Measurements from ENCODE around the gene POLR2L. TPM values are rescaled to one million over a fixed set of nuclear protein-coding genes. Genes with fewer than 3 reads are reported as not detected.

The POLR2L gene
- polyA plus RNA-seq, 1 of the 3 experiments (the other 2 are of a cell fraction): 540 TPM

- TF ChIP-seq TEAD4 (IDR thresholded peaks at IDR 0.05; ENCODE audit: borderline replicate concordance, insufficient read depth) (no peak), FOSL2 (IDR thresholded peaks at IDR 0.05; ENCODE audit: borderline replicate concordance, low read depth) (no peak), YY1 (IDR thresholded peaks at IDR 0.05; ENCODE audit: low read depth) (no peak), NRF1 (IDR thresholded peaks at IDR 0.05; ENCODE audit: low read depth, low read length) (no peak), FOXM1 (IDR thresholded peaks at IDR 0.05; ENCODE audit: low read depth) (no peak), JUND (IDR thresholded peaks at IDR 0.05) (no peak), SMC3 (IDR thresholded peaks at IDR 0.05; ENCODE audit: low read depth, low read length) (no peak), REST (IDR thresholded peaks at IDR 0.05; ENCODE audit: low read depth, low read length) (no peak)
- Histone ChIP-seq H3K79me2 (ENCODE audit: insufficient read depth) (no peaks in the 10 kb centered on the region), H3K9ac (no peak overlapping the region), H3F3A (replicated peaks; ENCODE audit: insufficient read depth) (peaks cover 3% of the 10 kb centered on the region), H3K4me2 (no peak overlapping the region), H3K9me2 (no peaks in the 10 kb centered on the region), H2AFZ (ENCODE audit: low read depth) (no peak overlapping the region), H3K4me3 (ENCODE audit: low read depth in 2 of 2, low read length in 1 of 2) (no peak overlapping the region), H3K27me3 (ENCODE audit: insufficient read depth) (no peaks in the 10 kb centered on the region), H3K27ac (ENCODE audit: low read depth in 2 of 2, low read length in 1 of 2) (no peak overlapping the region), H3K9me3 (no peaks in the 10 kb centered on the region), H4K20me1 (ENCODE audit: insufficient read depth) (peaks cover 7% of the 10 kb centered on the region; the same call in 1 of the 2 replicates), H3K4me1 (ENCODE audit: control insufficient read depth in 1 of 2, insufficient read depth in 2 of 2, low read depth in 1 of 2, low read length in 1 of 2) (peaks cover 0 to 2% of the 10 kb centered on the region in 2 experiments; a peak in 1 of 4 replicates), H3K36me3 (replicated peaks in 1 of 2; ENCODE audit: control insufficient read depth in 1 of 2, insufficient read depth in 2 of 2, low read length in 1 of 2) (peaks cover 0 to 3% of the 10 kb centered on the region in 2 experiments)
- no peak for DNase-seq
- ChIA-PET CTCF (interaction anchor here (0.7 to 2.5 kb wide), 3 partner anchors 22 to 27 kb away, joined by 3 to 8 read pairs (median 5); no protein-coding TSS in a partner anchor), POLR2A (interaction anchor here (1.4 kb wide), 1 partner anchor 12 kb away, joined by 4 read pairs; no protein-coding TSS in a partner anchor)
- WGBS (ENCODE audit: low lambda C conversion rate): 77% methylated on average over 8 of the region's 9 CpGs
Measured at GRCh38 chr11:871472-871871, 29.1 kb upstream of the POLR2L start.

GRCh38 chr11:870418-870817, 28.1 kb upstream of the POLR2L start:
- no peak overlapping the region for H3K4me3 ChIP-seq (ENCODE audit: low read depth in 2 of 2, low read length in 1 of 2)
- DNase-seq: no peak
- no peak overlapping the region for H3K4me2 ChIP-seq
- H3K9me2 ChIP-seq: no peaks in the 10 kb centered on the region
- ChIA-PET CTCF (interaction anchor here (0.7 to 1.2 kb wide), 4 partner anchors 11 to 27 kb away, joined by 3 read pairs; no protein-coding TSS in a partner anchor), POLR2A (interaction anchor here (1.4 kb wide), 1 partner anchor 11 kb away, joined by 4 read pairs; no protein-coding TSS in a partner anchor)
- no peaks in the 10 kb centered on the region for H3K79me2 ChIP-seq (ENCODE audit: insufficient read depth)
- no peaks in the 10 kb centered on the region for H3K9me3 ChIP-seq
- H3F3A ChIP-seq (replicated peaks; ENCODE audit: insufficient read depth): peaks cover 3% of the 10 kb centered on the region
- H3K9ac ChIP-seq: no peak overlapping the region
- H3K36me3 ChIP-seq (replicated peaks in 1 of 2; ENCODE audit: control insufficient read depth in 1 of 2, insufficient read depth in 2 of 2, low read length in 1 of 2): peaks cover 0 to 11% of the 10 kb centered on the region in 2 experiments
- TF ChIP-seq MEF2A (IDR thresholded peaks at IDR 0.05; ENCODE audit: borderline replicate concordance, low read depth) (no peak), EP300 (IDR thresholded peaks at IDR 0.05; ENCODE audit: borderline replicate concordance in 1 of 2, low read depth in 1 of 2, low read length in 1 of 2) (no peak), CTCF (IDR thresholded peaks at IDR 0.05) (no peak), CHD2 (IDR thresholded peaks at IDR 0.05; ENCODE audit: low read length, partially characterized antibody) (no peak), JUND (IDR thresholded peaks at IDR 0.05) (no peak), GATA2 (CRISPR knock-in tag; IDR thresholded peaks at IDR 0.05) (no peak), YY1 (IDR thresholded peaks at IDR 0.05; ENCODE audit: low read depth) (no peak), SIN3A (IDR thresholded peaks at IDR 0.05; ENCODE audit: borderline replicate concordance, low read depth, low read length) (no peak)
- no peak overlapping the region for H2AFZ ChIP-seq (ENCODE audit: low read depth)
- H3K27me3 ChIP-seq (ENCODE audit: insufficient read depth): no peaks in the 10 kb centered on the region
- H3K27ac ChIP-seq (ENCODE audit: low read depth in 2 of 2, low read length in 1 of 2): no peak overlapping the region
- WGBS (ENCODE audit: low lambda C conversion rate): no CpG with 5 or more reads among the region's 8 CpGs
- peaks cover 10% of the 10 kb centered on the region; the same call in 1 of the 2 replicates for H4K20me1 ChIP-seq (ENCODE audit: insufficient read depth)
- peaks cover 0 to 2% of the 10 kb centered on the region in 2 experiments; a peak in 1 of 4 replicates for H3K4me1 ChIP-seq (ENCODE audit: control insufficient read depth in 1 of 2, insufficient read depth in 2 of 2, low read depth in 1 of 2, low read length in 1 of 2)

Measured in SK-N-SH (cell line).